GM21717 (cell line): Measurements from ENCODE around the gene KLHL18.
"Not testable (repeated sequence)": the region's sequence is repeated elsewhere in the genome, so short reads cannot be mapped to it uniquely, and the experiment has no call there.

Experiments
- ATAC-seq: cut with Tn5 transposase; IDR thresholded peaks from one replicate; pipeline ENCODE4 v1.9.1; 2021; ENCODE audit warnings: mild to moderate bottlenecking, moderate library complexity; ENCODE audit not compliant: unreplicated experiment

KLHL18 gene

DNA sequence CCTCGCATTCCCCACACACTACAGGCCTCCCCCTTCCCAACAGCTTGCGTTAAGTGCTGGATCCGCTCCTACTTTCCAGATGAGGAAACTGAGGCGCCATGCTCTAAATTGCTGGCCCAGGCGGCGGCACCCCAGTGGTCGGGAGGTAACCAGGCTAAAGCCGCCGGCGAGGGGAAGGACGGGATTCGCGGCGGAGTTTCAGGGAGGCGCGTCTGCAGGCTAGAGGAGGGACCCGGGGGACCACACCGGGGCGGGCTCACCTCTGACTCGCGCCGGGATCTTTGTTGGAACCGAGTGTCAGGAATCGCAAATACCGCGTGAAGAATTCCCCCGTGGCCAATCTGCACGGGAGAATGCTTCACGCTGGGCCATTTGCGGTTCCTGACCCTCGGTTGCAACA, 73.5 kb downstream of the KLHL18 start:
- no peak for ATAC-seq

- ATAC-seq: no peak
These were observed 76.6 kb downstream of the KLHL18 start for GRCh38 chr3:47359323-47359722.

DNA sequence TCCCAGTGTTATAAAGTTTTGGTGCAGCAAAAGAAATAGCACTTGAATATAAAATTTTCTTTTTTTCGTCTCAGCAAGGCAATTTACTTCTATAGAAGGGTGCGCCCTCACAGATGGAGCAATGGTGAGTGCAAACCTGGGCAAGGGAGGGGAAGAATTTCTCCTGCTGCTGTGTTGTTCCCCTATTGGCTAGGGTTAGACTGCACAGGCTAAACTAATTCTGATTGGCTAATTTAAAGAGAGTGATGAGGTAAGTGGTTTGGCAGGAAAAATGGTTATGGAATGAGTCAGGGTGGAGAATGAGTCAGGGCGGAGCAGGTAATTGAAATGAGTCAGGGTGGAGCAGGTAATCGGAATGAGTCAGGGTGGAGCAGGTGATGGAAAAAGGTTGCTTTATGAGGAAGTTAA, 77.4 kb downstream of the KLHL18 start:
- ATAC-seq: not testable (repeated sequence)

DNA sequence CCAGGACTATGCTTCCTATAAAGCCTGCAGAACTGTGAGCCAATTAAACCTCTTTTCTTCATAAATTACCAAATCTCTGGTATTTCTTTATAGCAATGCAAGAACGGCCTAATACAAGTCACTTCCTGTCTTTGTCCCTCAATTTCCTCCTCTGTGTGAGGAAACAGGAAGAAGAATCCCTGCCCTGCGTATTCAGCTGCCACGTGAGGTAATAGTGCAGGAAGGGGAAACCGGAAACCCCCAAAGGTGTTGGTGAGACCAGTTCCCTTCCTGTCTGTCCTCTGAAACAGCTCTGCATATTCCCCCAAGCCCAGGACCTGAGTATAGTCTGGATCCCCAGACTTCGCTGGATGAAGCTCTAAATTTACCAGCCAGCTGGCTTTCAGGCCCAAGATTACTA, 80.0 kb downstream of the KLHL18 start:
- ATAC-seq: no peak

GRCh38 chr3:47365213-47366153, 82.7 kb downstream of the KLHL18 start:
- ATAC-seq: no peak

- ATAC-seq: no peak
These were observed 84.1 kb downstream of the KLHL18 start for GRCh38 chr3:47366833-47367232.

DNA sequence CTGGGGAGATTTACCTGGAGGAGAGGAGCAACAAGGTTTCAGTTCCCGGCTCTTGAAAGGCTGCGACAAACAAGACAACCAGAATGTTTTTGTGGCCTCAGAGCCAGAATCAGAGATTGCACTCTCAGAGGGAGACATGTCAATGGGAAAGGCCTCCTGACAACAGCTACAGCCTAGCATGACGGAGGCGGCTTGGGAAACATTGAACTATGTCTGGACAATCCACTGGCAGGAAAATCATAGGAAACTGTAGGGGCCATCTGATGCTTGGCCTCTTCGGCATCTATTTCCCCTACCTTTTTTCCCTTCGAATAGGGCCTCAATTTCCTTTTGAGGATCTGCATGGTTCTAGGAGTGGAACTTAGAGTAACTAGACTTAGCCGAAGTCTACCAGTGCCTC, 84.9 kb downstream of the KLHL18 start:
- no peak for ATAC-seq

- ATAC-seq: not testable (repeated sequence)
These were observed 87.3 kb downstream of the KLHL18 start for GRCh38 chr3:47370020-47370419.

DNA sequence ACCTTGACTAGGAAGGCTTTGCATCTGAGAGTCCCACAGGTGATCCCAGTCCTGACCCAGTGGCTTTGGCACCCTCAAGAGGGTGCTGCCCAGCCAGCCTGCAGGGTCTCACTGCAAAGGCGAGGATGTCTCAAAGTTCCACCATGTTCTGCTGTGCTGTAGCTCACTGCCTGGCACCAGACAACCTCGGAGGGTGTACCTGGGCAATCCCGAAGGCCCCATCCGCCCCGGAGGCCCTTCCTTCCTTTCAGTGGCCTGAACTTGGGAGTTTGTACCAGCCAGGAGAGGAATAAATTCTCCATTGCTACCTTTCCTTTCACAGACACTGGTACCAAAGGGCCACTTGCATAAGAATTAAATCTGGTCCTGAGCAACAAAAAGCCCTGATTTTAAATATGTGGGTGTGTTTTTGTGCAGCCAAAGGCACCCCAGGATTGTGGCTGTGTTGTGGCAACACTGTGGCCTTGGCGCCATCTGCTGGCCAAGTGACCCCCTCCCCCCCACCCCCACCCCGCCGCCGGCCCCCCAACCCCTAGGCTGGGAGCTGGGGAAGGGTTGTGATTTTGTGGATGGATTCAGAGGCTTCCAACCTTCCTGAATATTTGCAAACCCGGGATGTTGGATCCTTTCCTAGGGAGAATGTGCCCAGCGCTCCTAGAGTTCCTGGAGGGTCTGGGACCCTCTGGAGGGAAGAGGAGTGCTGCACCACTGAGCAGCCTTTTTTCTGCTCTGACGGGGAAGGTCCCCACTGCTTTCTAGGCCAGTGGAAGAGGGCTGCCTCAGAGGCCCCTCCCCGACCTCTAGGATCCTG, 88.3 kb downstream of the KLHL18 start:
- no peak for ATAC-seq

DNA sequence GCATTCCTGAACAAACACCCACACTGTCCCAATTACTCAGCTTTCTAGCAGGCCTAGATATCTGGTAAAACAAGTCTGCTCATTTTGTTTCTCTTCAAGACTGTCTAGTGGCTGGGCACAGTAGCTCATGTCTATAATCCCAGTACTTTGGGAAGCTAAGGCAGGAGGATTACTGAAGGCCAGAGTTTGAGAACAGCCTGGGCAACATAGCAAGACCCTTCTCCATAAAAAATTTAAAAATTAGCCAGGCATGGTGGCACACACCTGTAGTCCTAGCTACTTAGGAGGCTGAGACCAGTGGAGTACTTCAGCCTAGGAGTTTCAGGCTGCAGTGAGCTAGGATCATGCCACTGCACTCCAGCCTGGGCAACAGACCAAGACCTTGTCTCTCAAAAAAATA, 91.8 kb downstream of the KLHL18 start:
- ATAC-seq: no peak

DNA sequence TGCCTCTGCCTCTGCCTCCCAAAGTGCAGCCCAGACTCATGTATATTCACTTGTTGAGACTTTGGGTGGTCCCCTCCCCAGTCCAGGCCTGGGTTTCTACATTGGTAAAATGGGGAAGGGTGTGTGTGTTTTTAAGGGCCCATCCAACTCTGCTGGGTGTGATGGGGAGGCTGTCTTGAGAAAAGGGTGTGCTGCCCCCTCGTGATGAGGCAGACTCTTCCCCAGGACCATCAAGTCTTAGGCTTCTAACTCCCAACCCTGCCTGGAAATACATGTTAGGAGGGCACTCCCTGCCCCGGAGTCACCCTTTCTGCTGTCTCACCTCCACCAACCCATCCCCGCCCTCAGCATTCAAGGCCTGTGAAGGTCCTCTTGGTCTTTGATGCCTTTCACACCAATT, 93.6 kb downstream of the KLHL18 start:
- no peak for ATAC-seq

DNA sequence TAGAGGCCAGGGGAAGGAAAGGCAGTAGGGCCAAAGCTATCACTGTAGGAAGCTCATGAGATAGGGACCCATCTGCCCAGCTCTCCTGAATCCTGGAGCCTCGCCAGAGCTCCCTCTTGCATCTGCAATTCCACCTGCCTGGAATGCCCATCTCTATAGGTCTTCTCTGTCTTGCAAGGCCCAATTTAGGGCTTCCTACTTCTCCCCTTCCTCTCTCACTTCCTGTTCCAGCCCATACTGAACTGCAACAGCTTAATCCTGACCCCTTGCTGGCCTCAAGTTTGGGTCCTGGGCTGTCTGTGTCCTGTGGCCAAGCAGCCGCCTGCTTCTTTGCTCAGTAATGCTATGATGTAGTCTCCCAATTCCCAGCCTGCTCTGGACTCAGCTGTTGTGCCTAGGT, 94.4 kb downstream of the KLHL18 start:
- ATAC-seq: no peak

GRCh38 chr3:47378869-47379268, 96.1 kb downstream of the KLHL18 start:
- no peak for ATAC-seq

DNA sequence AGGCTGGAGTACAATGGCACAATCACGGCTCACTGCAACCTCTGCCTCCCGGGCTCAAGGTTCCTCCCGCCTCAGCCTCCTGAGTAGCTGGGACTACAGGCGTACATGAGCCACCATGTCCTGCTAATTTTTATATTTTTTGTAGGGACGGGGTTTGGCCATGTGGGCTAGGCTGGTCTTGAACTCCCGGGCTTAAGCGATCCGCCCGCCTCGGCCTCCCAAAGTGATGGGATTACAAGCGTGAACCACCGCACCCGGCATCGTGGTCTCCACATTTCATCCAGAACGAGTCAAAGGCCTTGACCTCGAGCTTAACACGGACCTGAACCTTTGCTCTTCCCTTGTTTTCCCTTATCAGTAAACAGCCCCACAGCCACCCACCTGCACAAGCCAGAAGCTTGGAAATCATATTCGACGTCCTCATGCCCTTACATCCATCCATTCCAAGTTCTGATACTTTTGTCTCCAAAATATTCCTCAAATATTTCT, 96.7 kb downstream of the KLHL18 start:
- ATAC-seq: no peak

DNA sequence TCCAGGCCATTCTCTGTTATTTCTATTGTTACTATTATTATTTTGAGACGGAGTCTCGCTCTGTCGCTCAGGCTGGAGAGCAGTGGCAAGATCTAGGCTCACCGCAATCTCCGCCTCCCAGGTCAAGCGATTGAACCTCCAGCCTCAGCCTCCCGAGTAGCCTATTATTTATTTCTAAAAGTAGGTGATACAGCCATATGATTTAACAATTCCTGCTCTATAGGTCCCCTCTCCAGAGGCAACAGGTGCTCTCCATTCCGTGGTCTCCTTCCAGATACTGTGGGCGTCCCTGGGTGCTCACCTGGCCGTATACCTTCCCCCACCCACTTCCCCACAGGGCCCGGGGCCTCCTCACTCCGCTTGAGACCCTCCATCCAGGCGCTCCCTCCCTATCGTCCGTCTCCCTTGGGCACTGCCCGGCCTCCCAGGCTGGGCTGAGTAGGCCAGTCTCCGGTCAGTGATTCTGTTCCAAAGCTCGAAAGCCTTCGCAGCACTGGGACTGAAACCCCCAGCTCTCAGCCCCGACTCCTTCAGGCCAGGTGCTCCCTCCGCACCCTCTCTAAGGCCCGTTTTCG, 97.4 kb downstream of the KLHL18 start:
- ATAC-seq: peak; percentile 23

DNA sequence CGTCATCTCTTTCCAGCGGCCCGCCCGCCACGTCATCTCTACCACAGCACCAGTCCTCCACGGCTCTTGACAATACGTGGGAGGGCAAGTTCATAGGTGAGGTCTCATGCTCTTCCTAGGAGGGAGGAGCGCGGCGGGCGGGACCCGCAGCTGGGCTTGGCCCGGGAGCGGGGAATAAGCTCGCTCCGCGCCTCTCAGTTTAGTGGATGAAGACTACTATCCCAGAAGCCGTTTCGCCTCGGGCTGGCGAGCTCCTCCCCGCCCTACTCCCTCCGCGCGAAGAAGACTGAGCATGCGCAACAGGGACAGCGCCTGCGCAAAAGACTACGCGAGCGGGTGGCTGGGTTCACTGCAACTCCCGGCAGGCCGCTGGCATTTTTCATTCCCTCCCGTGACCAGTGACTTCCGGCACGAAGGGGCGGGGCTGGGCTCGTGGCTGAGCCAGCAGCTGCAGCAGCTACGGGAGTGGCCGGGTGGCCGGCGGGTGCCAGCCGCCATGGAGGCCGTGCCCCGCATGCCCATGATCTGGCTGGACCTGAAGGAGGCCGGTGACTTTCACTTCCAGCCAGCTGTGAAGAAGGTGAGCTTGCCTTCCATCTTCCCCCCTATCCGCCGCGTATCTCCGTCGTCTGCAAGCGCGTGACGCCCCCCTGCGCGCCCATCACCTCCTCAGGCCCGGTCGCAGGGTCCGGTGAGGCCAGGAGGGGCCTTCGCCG, 98.0 kb downstream of the KLHL18 start, which contains the start of gene PTPN23:
PTPN23 (plus strand) TSS at position 421 of the 716 bp plus-strand sequence; CDS start at position 497, 76 bp downstream.
- peak; percentile 71 for ATAC-seq

- ATAC-seq: peak; percentile 45
These were observed 98.8 kb downstream of the KLHL18 start for GRCh38 chr3:47381317-47382157.

DNA sequence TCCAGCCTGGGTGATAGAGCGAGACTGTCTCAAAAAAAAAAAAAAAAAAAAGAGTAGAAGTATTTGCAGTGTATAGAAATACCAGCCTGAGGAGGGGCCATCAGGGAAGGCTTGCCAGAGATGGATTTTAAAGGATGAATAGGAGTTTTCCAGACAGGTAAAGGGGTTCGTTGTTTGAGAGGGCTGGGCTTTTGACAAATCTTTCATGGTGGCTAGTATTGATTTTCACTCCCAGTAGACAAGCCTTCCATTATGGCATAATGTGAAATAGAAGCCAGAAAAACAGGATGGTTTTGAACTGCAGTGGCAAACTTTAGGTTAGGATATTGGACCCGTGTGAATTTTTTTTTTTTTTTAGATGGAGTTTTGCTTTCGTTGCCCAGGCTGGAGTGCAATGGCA, 101.7 kb downstream of the KLHL18 start:
- no peak for ATAC-seq

DNA sequence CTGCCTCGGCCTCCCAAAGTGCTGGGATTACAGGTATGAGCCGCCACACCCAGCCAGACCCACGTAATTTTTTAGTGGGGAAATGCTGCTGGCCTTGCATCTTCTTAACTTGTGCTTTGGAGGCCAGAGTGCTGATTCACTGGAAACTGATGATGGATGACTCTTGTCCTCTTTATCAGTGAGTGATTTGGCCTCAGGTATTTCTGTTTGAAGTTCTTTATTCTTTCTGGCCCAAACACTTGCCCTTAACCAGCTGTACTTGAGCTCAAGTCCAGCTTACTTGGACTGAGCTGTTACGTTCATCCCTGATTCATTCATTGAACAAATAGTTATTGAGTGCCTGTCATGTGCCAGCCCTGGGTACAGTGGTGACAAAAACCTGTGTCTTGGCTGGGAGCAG, 102.3 kb downstream of the KLHL18 start:
- no peak for ATAC-seq

DNA sequence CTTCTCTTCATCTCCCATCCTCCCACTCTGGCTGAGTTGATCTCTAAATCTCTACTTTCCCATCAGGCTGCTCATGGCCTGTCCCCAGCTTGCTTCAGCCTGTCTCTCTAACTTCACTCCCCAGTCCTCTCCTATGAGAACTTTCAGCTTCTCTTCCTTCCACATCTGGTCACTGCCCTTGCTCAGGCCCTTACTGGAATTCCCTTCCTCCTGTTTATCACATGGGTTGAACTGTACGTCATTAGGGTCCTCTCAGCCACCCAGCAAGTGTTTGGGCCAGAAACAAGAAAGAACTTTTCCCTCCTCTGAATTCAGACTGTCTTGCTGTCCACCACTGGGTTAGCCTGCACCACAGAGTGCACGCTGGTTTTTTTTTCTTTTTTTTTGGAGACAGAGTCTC, 103.1 kb downstream of the KLHL18 start:
- no peak for ATAC-seq
